ENCODE results near the gene NKTR.
"Not testable (repeated sequence)": the region's sequence is repeated elsewhere in the genome, so short reads cannot be mapped to it uniquely, and the experiment has no call there.

Gene NKTR

DNA sequence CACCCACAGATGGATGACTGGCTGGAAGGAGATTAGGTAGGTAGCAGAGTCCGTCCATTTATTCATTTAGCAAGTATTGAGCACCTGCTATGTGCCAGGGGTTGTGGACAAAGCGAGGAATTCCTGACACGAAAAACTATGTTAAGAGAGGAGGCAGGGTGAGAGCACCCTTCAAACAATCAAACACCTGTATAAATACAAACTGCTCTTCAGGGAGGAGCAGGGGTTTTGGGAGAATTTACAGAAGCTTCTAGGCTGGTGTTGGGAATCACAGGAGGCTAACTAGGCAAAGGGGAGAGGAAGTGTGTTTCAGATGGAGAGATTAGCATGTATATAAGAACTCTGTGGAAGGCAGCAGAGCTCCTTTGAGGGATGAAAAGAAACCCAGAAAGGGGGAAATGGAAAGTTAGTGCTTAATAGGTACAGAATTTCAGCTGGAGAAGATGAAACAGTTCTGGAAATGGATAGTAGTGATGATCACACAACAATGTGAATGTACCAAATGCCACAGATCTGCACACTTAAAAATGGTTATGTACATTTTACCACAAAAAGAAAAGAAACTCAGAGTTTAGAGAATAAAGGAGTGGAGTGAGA is 17.9 kb upstream of the NKTR start:
- H3K36me3 Mint-ChIP-seq (ENCODE audit: low read depth) = peaks cover 11% of the 10 kb centered on the region
- H3K4me1 Mint-ChIP-seq = peaks cover 42% of the 10 kb centered on the region
- no peaks in the 10 kb centered on the region for H3K9me3 Mint-ChIP-seq
- no peaks in the 10 kb centered on the region for H3K27me3 Mint-ChIP-seq
- peak overlapping the region; percentile 90 for H3K27ac Mint-ChIP-seq
- H3K4me3 Mint-ChIP-seq = peak overlapping the region; percentile 88
- ATAC-seq = no peak
- DNase-seq = no peak

DNA sequence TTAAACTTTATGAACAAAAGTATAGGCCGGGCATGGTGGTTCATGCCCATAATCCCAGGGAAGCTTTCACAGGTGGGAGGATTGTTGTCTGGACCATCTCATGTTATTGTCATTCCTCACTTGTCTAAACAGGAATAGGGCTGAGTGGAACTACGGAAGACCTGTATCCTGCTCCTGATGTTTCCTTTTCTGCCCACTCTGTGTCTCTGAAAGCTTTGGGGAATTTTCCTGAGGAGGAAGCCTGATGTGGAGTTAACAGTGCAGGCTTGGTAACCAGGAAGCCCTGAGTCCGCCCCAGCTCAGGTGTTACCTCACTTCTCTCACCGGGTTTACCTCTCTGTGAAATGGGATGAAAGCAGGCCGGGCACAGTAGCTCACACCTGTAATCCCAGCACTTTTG is 11.9 kb upstream of the NKTR start:
- no peaks in the 10 kb centered on the region for H3K27me3 Mint-ChIP-seq

DNA sequence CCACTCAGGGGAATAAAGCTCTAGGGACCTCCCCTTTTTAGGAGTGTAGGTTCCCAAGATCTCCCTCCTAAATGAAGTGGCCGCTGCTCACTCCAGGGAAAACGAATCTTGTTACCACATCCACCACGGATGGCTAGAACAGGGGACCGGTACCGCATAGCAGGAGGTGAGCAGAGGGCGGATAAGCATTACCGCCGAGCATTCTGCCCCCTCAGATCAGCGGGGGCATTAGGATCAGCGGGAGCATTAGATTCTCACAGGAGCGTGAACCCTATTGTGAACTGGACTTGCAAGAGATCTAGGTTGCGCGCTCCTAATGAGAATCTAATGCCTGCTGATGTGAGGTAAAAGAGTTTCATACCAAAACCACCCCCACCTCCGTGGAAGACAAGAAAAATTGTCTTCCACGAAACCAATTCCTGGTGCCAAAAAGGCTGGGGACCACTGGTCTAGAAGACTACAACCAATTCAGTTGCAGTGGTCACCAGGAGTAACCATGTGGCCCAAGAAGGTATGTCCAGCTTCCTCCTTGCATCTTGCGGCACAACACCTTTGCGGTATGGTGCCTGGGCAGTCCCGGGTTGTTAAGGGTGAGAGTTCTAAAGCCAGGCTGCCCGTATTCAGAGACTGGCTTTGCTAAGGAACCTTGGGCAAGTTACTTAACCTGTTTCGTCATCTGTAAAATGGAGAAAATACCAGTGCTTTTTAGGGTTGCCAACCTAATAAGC is 10.9 kb upstream of the NKTR start:
- ATAC-seq = no peak
- Mint-ChIP-seq H3K9me3 (no peaks in the 10 kb centered on the region), H3K27me3 (no peaks in the 10 kb centered on the region), H3K4me1 (peaks cover 49% of the 10 kb centered on the region), H3K27ac (no peak overlapping the region), H3K4me3 (peak overlapping the region; percentile 93), H3K36me3 (ENCODE audit: low read depth) (peaks cover 32% of the 10 kb centered on the region)
- DNase-seq = no peak

More for the DNA sequence above, 11.9 kb upstream of the NKTR start:
- Mint-ChIP-seq H3K4me3 (no peak overlapping the region), H3K9me3 (no peaks in the 10 kb centered on the region), H3K4me1 (peaks cover 42% of the 10 kb centered on the region), H3K27ac (no peak overlapping the region), H3K36me3 (ENCODE audit: low read depth) (peaks cover 24% of the 10 kb centered on the region)
- ATAC-seq (no peak), DNase-seq (no peak)

DNA sequence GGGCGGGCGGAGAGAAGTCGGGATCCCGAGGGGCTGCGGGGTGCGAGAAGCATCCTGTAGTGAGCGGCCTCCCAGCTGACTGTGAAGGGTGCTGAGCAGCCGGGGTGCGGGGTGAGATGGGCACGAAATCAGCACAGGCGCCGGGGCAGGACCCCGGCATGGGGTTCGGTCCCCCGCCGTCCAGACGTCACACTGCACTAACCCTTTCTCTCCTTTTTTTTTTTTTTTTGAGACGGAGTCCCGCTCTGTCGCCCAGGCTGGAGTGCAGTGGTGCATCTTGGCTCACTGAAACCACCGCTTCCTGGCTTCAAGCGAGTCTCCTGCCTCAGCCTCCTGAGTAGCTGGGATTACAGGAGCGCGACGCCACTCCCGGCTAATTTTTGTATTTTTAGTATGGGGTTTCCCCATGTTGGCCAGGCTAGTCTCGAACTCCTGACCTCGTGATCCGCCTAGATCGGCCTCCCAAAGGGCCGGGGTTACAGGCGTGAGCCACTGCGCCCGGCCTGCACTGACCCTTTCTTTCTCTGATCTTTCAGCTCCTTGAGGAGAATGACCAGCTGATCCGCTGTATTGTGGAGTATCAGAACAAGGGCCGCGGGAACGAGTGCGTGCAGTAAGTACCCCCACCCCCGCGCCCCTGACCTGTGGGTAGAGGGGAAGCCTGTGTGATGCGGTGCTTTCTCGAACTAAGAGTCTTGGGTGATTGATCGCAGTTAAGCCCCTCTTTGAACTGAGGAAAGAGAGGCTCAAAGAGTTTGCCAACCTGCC is 9.3 kb upstream of the NKTR start:
- DNase-seq = peak; percentile 16
- no peak for ATAC-seq
- Mint-ChIP-seq H3K27ac (peak overlapping the region; percentile 94), H3K4me1 (peaks cover 46% of the 10 kb centered on the region), H3K9me3 (no peaks in the 10 kb centered on the region), H3K27me3 (no peaks in the 10 kb centered on the region), H3K36me3 (ENCODE audit: low read depth) (peaks cover 34% of the 10 kb centered on the region), H3K4me3 (peak overlapping the region; percentile 93)

DNA sequence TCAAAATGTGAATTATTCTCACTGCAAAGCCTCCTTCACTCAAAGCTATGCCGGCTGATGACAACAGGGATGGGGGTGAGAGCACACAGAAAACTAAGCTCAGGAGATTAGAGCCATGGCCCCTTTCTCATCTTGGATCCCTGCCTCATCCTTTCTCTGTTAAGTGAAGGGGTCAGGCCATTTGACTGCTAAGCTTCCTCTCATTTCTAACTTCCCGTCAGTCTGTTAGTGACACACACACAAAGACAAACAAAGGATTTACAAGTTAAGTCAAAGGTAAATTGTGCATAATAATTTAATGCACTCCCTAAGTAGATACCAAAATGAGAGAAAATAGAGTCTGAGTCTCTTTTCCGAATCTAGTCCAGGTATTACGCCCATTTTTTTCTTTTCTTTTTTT is 8.7 kb upstream of the NKTR start:
- DNase-seq (no peak), ATAC-seq (no peak)
- Mint-ChIP-seq H3K4me1 (peaks cover 42% of the 10 kb centered on the region), H3K4me3 (peak overlapping the region; percentile 93), H3K27ac (peak overlapping the region; percentile 94), H3K27me3 (no peaks in the 10 kb centered on the region), H3K9me3 (no peaks in the 10 kb centered on the region), H3K36me3 (ENCODE audit: low read depth) (peaks cover 40% of the 10 kb centered on the region)

DNA sequence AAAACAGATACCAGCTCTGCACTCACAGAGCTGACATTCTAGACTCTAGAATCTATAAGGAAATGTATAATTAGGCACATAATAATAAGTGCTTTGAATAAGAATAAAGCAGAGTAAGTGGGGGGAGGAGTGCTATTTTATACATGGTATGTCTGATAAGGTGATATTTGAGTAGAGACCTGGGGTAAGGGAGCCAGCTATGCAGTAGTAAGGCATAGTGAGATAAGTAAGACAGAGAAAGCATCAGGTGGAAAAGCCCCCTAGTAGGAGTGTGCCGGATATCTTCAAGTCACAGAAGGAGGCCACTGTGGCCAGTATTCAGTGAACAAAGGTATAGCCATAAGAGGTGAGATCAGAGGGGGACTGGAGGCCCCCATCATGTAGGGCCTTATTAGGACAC is 6.9 kb upstream of the NKTR start:
- Mint-ChIP-seq H3K27ac (peak overlapping the region; percentile 43), H3K36me3 (ENCODE audit: low read depth) (peaks cover 48% of the 10 kb centered on the region), H3K27me3 (no peaks in the 10 kb centered on the region), H3K4me3 (peak overlapping the region; percentile 29), H3K9me3 (no peaks in the 10 kb centered on the region), H3K4me1 (peaks cover 43% of the 10 kb centered on the region)
- ATAC-seq (no peak), DNase-seq (no peak)

DNA sequence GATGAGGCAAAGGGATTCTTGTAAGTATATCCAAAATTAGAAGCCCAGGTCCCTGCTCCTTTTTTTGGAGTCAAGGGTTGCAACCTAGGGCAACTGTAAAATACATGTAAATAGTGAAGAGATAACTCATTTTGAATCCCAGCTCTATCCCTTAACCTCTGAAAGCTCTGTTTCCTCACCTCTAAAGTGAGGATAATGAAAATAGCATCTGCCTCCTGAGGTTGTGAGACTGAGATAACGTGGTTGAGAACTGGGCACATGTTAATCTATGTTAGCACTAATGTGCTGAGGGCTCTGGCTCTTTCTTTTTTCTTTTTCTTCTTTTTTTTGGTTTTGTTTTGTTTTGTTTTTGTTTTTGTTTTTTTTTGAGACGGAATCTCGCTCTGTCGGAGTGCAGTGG is 4.8 kb upstream of the NKTR start:
- DNase-seq (no peak), ATAC-seq (no peak)
- Mint-ChIP-seq H3K4me1 (peaks cover 41% of the 10 kb centered on the region), H3K27ac (no peak overlapping the region), H3K36me3 (ENCODE audit: low read depth) (peaks cover 47% of the 10 kb centered on the region), H3K27me3 (peaks cover 2% of the 10 kb centered on the region), H3K9me3 (no peaks in the 10 kb centered on the region), H3K4me3 (no peak overlapping the region)

DNA sequence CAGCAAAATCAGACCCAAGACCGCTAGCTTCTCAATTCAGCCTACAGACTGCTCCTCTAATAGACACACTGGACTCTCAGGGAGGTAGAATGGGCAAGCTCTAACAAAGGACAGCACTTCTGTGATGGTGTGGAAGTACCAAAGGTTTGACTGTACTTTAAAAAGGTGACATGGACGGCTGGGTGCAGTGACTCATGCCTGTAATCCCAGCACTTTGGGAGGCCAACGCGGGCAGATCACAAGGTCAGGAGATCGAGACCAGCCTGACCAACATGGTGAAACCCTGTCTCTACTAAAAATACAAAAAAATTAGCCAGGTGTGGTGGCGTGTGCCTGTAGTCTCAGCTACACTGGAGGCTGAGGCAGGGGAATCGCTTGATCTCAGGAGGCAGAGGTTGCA is 3.4 kb upstream of the NKTR start:
- not testable (repeated sequence) for ATAC-seq, H3K4me3 Mint-ChIP-seq, H3K9me3 Mint-ChIP-seq, H3K27me3 Mint-ChIP-seq, DNase-seq, H3K27ac Mint-ChIP-seq
- Mint-ChIP-seq H3K36me3 (ENCODE audit: low read depth) (peaks cover 41% of the 10 kb centered on the region), H3K4me1 (peaks cover 38% of the 10 kb centered on the region)

DNA sequence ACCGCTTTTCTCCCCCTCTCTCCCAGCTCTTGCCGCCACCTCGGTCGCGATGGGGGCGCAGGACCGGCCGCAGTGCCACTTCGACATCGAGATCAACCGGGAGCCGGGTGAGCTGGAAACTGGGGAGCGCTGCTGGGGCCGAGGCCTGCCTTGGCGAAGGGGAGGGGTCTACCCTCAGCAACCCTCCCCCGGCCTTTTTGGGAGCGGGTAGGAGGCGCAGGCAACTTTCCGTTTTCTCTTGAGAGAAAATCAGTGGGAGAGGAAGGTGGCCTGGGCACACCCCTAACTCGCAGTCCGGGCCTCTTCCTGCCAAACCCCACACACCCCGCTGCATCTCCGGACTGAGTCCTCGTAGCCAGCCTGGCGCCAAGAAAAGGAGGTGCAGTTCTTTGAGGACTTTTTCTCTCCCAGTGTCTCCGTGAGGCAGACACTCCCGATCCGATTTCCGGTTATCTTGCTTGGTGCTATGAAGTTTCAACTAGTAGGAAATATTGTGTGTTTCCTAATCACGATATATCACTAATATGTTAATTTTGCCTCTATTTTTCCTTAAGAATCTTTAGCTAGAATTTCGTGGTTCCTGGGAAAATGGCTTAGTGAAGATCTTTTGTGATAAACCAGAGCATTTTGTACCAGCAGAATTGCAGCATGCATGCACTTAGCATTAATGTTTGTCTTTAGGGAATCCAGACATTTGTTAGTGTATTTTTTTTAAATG is 631 bp downstream of the NKTR start:
- peak overlapping the region; percentile 88 for H3K4me3 Mint-ChIP-seq
- peak; percentile 31 for ATAC-seq
- H3K27ac Mint-ChIP-seq = peak overlapping the region; percentile 97
- H3K9me3 Mint-ChIP-seq = no peaks in the 10 kb centered on the region
- peaks cover 45% of the 10 kb centered on the region for H3K4me1 Mint-ChIP-seq
- DNase-seq = peak; percentile 64
- H3K27me3 Mint-ChIP-seq = peaks cover 2% of the 10 kb centered on the region
- H3K36me3 Mint-ChIP-seq (ENCODE audit: low read depth) = peaks cover 37% of the 10 kb centered on the region

DNA sequence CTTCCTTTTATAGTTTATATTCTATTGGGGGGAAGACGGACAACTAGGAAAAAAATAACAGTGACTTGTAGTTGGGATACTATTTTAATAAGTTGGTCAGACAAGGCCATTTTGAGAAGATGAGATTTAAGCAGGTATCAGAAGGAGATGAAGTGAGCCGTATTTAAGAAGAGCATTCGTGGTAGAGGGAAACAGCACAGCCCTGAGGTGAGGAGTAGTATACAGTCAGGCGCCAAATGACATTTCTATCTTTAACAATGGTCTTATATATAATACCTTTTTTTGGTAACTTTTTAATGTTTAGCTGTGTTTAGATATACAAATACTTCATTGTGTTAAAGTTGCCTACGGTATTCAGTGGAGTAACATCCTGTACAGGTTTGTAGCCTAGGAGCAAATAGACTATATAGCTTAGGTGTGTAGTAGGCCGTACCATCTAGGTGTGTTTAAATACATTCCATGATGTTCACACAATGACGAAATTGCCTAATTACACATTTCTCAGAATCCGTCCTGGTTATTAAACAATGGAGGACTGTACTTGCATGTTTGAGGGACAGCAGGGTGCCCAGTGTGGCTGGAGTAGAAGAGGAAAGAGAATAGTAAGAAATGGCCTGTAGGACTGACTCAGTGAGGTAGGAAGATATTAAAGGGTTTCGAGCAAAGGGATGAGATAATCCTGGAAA is 1.6 kb downstream of the NKTR start:
- H3K4me1 Mint-ChIP-seq = peaks cover 50% of the 10 kb centered on the region
- peak overlapping the region; percentile 88 for H3K4me3 Mint-ChIP-seq
- ATAC-seq (no peak), DNase-seq (no peak)
- peaks cover 2% of the 10 kb centered on the region for H3K27me3 Mint-ChIP-seq
- peak overlapping the region; percentile 11 for H3K27ac Mint-ChIP-seq
- no peaks in the 10 kb centered on the region for H3K9me3 Mint-ChIP-seq
- peaks cover 32% of the 10 kb centered on the region for H3K36me3 Mint-ChIP-seq (ENCODE audit: low read depth)

DNA sequence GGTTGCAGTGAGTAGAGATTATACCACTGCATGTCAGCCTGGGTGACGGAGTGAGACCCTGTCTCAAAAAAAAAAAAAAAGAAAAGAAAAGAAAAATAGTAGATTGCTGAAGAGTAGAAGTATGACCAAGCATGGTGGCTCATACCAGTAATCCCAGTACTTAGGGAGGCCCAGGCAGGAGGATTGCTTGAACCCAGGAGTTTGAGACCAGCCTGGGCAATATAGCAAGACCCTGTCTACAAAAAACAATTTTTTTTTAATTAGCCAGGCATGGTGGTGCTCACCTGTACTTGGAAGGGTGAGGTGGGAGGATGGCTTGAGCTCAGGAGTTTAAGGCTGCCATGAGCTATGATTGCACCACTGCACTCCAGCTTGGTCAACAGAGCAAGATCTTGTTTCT is 2.5 kb downstream of the NKTR start:
- no peak overlapping the region for H3K27ac Mint-ChIP-seq
- ATAC-seq (no peak), DNase-seq (no peak)
- no peaks in the 10 kb centered on the region for H3K9me3 Mint-ChIP-seq
- H3K4me3 Mint-ChIP-seq = peak overlapping the region; percentile 29
- H3K4me1 Mint-ChIP-seq = peaks cover 57% of the 10 kb centered on the region
- H3K36me3 Mint-ChIP-seq (ENCODE audit: low read depth) = peaks cover 38% of the 10 kb centered on the region
- H3K27me3 Mint-ChIP-seq = peaks cover 2% of the 10 kb centered on the region

DNA sequence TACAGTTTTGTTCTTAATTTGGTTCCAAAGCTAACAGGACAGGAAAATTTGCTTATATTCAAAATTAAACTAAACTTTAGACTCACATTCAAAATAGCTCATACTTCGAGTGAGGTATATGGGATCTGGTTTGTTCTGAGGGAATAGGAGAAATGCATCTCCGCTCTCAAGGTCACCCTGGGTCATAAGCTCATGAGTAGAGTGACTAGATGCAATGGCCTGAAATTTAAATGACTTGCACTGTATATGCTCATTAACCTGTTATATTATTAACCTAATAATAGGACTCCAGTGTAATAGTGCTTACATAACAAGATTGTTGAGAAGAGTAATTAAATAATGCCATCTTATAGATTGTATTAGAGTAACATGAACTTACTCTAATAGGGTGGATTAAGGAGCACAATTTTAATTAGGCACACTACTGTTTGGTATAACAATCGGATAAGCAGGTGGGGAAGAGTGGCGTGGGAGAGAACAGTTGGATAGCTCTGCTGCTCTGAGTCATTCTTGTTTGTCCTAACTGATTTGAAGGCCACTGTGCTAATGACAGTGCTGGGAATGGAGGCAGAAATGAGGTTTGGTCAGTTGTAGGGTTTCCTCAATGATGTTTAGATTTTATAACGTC is 5.2 kb downstream of the NKTR start:
- peaks cover 38% of the 10 kb centered on the region for H3K36me3 Mint-ChIP-seq (ENCODE audit: low read depth)
- H3K27ac Mint-ChIP-seq = peak overlapping the region; percentile 22
- no peaks in the 10 kb centered on the region for H3K27me3 Mint-ChIP-seq
- no peak overlapping the region for H3K4me3 Mint-ChIP-seq
- H3K4me1 Mint-ChIP-seq = peaks cover 59% of the 10 kb centered on the region
- no peak for ATAC-seq
- H3K9me3 Mint-ChIP-seq = no peaks in the 10 kb centered on the region
- no peak for DNase-seq

DNA sequence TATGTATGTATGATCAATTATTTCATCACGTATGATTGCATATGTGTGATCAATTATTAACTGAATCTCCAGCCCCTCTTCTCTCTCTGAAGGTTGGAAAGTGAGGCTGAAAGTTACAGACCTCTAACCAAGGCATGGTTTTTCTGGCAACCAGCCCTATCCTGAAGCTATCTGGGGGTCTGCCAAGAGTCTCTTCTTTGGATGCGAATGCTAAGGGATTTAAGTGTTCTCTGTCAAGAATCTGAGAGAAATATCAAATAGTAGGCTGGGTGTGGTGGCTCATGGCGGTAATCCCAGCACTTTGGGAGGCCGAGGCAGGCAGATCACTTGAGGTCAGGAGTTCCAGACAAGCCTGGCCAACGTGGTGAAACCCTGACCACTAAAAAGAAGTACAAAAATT is 8.1 kb downstream of the NKTR start:
- Mint-ChIP-seq H3K27me3 (no peaks in the 10 kb centered on the region), H3K36me3 (ENCODE audit: low read depth) (peaks cover 35% of the 10 kb centered on the region), H3K4me1 (peaks cover 64% of the 10 kb centered on the region), H3K4me3 (no peak overlapping the region), H3K27ac (no peak overlapping the region), H3K9me3 (no peaks in the 10 kb centered on the region)
- no peak for ATAC-seq
- no peak for DNase-seq

DNA sequence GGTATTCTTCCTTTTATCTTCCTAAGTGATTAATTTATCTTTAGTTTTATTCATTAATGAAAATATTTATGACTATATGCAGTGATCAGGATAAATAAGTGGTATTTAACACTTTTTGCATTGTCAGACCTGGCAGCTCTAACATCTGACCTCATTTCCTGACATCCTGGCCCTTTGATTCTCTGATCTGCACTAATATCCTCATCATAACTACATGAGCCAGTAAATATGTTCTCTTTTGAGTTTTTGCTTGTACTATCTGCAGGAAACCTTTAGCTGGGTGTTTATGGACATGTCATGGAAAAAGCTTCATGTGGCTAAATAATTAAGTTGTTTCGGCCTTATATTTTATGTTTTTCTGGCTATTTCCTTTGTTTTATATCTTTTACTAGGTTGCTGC is 10.5 kb downstream of the NKTR start:
- Mint-ChIP-seq H3K36me3 (ENCODE audit: low read depth) (peaks cover 24% of the 10 kb centered on the region), H3K27ac (peak overlapping the region; percentile 3), H3K27me3 (no peaks in the 10 kb centered on the region), H3K4me1 (peaks cover 50% of the 10 kb centered on the region), H3K4me3 (no peak overlapping the region), H3K9me3 (no peaks in the 10 kb centered on the region)
- DNase-seq (no peak), ATAC-seq (no peak)
